H54 (cell line): ENCODE results near the gene BANF2.

Experiments
- DNase-seq: peaks from one replicate; pipeline ENCODE4 v3.0.0; 2011; ENCODE audit warnings: low spot score, mixed read lengths; ENCODE audit not compliant: insufficient read length
- FAIRE-seq: peaks from 3 replicates; lab custom pipeline; 2011; peaks lifted over from hg19 to GRCh38; lab: Jason Lieb, UNC
- POLR2A ChIP-seq: IDR thresholded peaks from 2 replicates; pipeline ENCODE4 v1.6.1; 2011; ENCODE audit warnings: low read depth, mild to moderate bottlenecking, low read length

Gene BANF2

DNA sequence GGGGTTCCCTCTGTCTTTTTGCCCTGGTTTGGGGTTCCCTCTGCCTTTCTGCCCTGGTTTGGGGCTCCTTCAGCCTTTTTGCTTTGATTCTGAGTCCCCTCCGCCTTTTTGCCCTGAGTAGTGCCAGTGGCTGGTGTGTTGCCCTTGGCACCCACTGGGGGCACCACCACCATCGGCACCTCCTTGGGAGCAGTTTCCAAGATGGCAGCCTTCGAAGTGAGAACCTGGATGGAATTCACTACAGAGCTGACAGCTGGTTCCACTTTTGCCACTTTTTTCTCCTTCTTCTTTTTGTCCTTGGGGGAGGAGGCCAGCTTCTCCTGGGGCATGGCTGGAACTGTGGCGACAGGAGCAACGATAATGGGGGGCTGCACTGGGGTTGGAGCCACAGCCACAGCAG lies 40.0 kb upstream of the BANF2 start:
- DNase-seq (no peak), FAIRE-seq (no peak)
- no peak for TF ChIP-seq POLR2A

DNA sequence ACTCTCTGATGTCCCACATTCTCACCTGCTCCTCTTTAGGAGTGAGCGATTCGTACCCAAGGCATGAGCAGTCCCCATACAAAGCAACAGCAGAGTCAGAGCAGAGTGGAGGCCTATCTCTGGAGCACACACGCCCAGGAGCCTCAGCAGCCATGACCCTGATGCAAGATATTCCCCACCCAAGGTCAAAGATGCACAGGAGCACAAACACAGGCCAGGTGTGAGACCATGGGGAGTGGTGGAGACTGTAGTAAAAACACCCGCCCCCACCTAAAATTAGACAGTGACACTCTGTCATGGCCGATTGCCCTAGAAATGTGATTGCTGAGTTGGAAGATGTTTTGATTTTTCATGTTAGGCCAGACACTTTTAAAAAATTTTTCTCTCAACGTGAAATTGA lies 39.1 kb upstream of the BANF2 start:
- TF ChIP-seq POLR2A: no peak
- DNase-seq (no peak), FAIRE-seq (no peak)

- TF ChIP-seq POLR2A: no peak
- FAIRE-seq: no peak
- no peak for DNase-seq
Observed at GRCh38 chr20:17661121-17661744, 38.5 kb upstream of the BANF2 start.

DNA sequence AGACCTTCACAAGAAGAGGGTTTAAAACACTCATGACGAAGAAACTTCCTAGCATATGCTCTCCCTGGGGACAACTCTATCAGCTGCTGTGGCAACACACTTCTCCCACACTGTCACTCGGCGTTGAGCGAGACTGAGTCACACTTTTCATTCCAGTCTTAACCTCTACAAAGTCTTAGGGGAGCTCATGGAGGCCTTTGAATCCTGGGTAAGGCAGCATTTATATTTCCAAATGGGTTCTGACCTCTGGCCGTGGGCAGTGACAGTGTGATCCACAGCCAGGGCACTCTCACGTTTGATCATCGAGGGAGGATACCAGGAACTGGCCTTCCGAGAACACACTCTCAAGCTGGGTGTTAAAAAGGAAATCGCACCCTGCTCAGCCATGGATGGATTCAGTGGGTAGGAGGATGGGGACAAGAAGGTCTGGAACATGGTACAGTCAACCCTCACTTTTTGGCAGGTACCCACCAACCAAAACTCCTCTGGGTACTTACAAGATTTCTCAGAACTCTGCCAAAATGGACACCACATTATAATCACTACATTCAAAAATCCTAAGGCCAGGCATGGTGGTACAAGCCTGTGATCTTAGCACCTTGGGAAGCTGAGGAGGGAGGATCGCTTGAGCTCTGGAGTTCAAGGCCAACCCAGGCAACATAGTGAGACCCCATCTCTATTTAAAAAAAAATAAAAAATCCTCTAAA lies 37.3 kb upstream of the BANF2 start:
- FAIRE-seq: no peak
- DNase-seq: no peak
- no peak for TF ChIP-seq POLR2A

DNA sequence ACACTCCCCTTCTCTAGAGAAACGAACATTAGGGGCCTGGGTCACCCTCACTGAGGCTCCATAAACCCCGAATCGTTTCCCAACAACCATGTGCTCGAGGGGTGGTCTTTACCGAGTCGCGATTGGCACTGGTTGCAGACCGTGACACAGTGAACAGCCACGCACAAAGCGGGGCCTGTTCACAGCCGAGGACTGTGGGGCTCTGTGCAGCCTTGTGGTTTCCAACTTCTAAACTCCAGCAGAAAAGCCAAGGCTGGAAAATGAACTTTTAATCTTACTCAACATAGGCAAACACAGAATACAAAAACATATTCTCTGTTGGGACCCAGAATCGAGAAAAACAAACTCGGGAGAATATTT lies 36.7 kb upstream of the BANF2 start:
- DNase-seq: no peak
- FAIRE-seq: no peak
- TF ChIP-seq POLR2A: no peak

GRCh38 chr20:17663486-17663885 lies 36.3 kb upstream of the BANF2 start:
- no peak for TF ChIP-seq POLR2A
- DNase-seq (no peak), FAIRE-seq (no peak)

GRCh38 chr20:17664025-17664633 lies 35.6 kb upstream of the BANF2 start:
- DNase-seq (no peak), FAIRE-seq (no peak)
- TF ChIP-seq POLR2A: no peak

- TF ChIP-seq POLR2A: no peak
- FAIRE-seq: no peak
- DNase-seq: no peak
Observed at GRCh38 chr20:17665756-17666155, 34.0 kb upstream of the BANF2 start.

DNA sequence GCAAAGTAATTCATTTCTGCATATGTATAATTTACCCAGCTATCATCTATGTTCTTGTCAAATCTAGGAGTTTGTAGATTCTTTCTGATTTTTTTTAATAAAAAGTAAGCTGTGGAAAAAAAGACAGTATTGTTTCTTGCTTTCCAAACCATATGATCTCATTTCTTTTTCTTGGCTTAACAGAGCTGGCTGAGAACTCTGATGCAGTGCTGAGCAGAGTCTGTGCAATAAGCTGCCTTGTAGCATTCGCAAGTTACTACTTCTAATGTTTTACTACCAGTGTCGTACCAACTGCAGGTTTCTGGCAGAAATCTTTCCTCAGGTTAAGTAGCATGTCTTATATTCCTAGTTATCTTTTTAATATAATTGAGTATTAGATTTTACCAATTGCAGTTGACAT lies 33.3 kb upstream of the BANF2 start:
- FAIRE-seq: no peak
- no peak for DNase-seq
- no peak for TF ChIP-seq POLR2A

- FAIRE-seq: no peak
- TF ChIP-seq POLR2A: no peak
- no peak for DNase-seq
Observed at GRCh38 chr20:17667445-17667844, 32.3 kb upstream of the BANF2 start.

- no peak for FAIRE-seq
- DNase-seq: no peak
- TF ChIP-seq POLR2A: no peak
Observed at GRCh38 chr20:17668432-17668831, 31.3 kb upstream of the BANF2 start.

GRCh38 chr20:17669306-17669931 lies 30.3 kb upstream of the BANF2 start:
- no peak for DNase-seq
- no peak for FAIRE-seq

DNA sequence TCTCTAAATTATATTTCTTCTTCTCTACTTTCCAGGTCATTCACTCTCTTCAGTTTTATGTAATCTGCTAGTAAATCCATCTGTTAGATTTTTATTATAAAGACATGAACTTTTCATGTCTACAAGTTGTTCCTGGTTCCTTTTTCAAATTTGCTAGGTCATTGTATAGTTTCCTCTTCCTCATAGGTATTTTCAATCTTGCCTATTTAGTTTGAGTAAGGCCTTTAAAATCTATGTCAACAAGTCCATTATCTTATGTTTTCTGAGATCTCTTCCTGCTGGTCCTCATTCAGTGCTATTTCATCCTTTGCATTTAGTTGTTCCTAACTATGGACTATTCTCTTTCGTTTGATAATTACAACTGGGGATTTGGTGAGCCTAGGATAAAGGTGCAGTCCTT lies 28.8 kb upstream of the BANF2 start:
- no peak for TF ChIP-seq POLR2A
- FAIRE-seq: no peak
- DNase-seq: no peak

More at GRCh38 chr20:17669306-17669931, 30.3 kb upstream of the BANF2 start:
- TF ChIP-seq POLR2A: no peak

- DNase-seq (no peak), FAIRE-seq (no peak)
- no peak for TF ChIP-seq POLR2A
Observed at GRCh38 chr20:17671565-17671964, 28.2 kb upstream of the BANF2 start.

- no peak for DNase-seq
- FAIRE-seq: no peak
- no peak for TF ChIP-seq POLR2A
Observed at GRCh38 chr20:17673084-17673483, 26.7 kb upstream of the BANF2 start.
